ENCODE results near the gene PLAC9.
"Not testable (repeated sequence)": the region's sequence is repeated elsewhere in the genome, so short reads cannot be mapped to it uniquely, and the experiment has no call there.

The PLAC9 gene

GRCh38 chr10:80132299-80133139 lies at the start of gene PLAC9:
PLAC9 (plus strand) TSS chr10:80132730; CDS start chr10:80132763, 33 bp downstream.
- DNase-seq: no peak

- peak; percentile 24 for DNase-seq
Observed at GRCh38 chr10:80090121-80090520, 42.4 kb upstream of the PLAC9 start.

GRCh38 chr10:80094231-80094630 lies 38.3 kb upstream of the PLAC9 start:
- no peak for DNase-seq

- not testable (repeated sequence) for DNase-seq
Observed at GRCh38 chr10:80098272-80098671, 34.3 kb upstream of the PLAC9 start.

- DNase-seq: not testable (repeated sequence)
Observed at GRCh38 chr10:80099295-80099694, 33.2 kb upstream of the PLAC9 start.

GRCh38 chr10:80100116-80100515 lies 32.4 kb upstream of the PLAC9 start:
- no peak for DNase-seq

- no peak for DNase-seq
Observed at GRCh38 chr10:80100861-80101695, 31.5 kb upstream of the PLAC9 start.

GRCh38 chr10:80104066-80104926 lies 28.2 kb upstream of the PLAC9 start:
- no peak for DNase-seq

- no peak for DNase-seq
Observed at GRCh38 chr10:80108576-80109239, 23.8 kb upstream of the PLAC9 start.

- no peak for DNase-seq
Observed at GRCh38 chr10:80110986-80111385, 21.5 kb upstream of the PLAC9 start.

GRCh38 chr10:80118669-80119068 lies 13.9 kb upstream of the PLAC9 start:
- no peak for DNase-seq

GRCh38 chr10:80122110-80122710 lies 10.3 kb upstream of the PLAC9 start:
- DNase-seq: no peak

- no peak for DNase-seq
Observed at GRCh38 chr10:80122746-80123145, 9.8 kb upstream of the PLAC9 start.

GRCh38 chr10:80126876-80127275 lies 5.7 kb upstream of the PLAC9 start:
- DNase-seq: no peak

GRCh38 chr10:80131499-80131901 lies 1.0 kb upstream of the PLAC9 start:
- DNase-seq: no peak

GRCh38 chr10:80133206-80133605 lies 676 bp downstream of the PLAC9 start:
- no peak for DNase-seq

- DNase-seq: not testable (repeated sequence)
Observed at GRCh38 chr10:80133687-80134086, 1.2 kb downstream of the PLAC9 start.

- no peak for DNase-seq
Observed at GRCh38 chr10:80136134-80136571, 3.6 kb downstream of the PLAC9 start.

- no peak for DNase-seq
Observed at GRCh38 chr10:80137031-80137862, 4.7 kb downstream of the PLAC9 start.

- DNase-seq: no peak
Observed at GRCh38 chr10:80137920-80138319, 5.4 kb downstream of the PLAC9 start.

GRCh38 chr10:80139265-80139664 lies 6.7 kb downstream of the PLAC9 start:
- no peak for DNase-seq
